ENCODE data around the gene TMEM174.

- TF ChIP-seq, protein P1, sequence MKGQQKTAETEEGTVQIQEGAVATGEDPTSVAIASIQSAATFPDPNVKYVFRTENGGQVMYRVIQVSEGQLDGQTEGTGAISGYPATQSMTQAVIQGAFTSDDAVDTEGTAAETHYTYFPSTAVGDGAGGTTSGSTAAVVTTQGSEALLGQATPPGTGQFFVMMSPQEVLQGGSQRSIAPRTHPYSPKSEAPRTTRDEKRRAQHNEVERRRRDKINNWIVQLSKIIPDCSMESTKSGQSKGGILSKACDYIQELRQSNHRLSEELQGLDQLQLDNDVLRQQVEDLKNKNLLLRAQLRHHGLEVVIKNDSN (IDR thresholded peaks at IDR 0.05): no peak
- TF ChIP-seq TAF1 (IDR thresholded peaks at IDR 0.05; ENCODE audit: low read depth) (no peak), TCF12 (IDR thresholded peaks at IDR 0.05; ENCODE audit: low read depth) (no peak), CEBPB (IDR thresholded peaks at IDR 0.05) (no peak)
These were observed 19.4 kb downstream of the TMEM174 start for GRCh38 chr5:73192370-73192769.

All from Ishikawa (cell line).